Smooth muscle cell (in vitro differentiated cells): Measurements from ENCODE around the gene SERPINI2. TPM values are rescaled to one million over a fixed set of nuclear protein-coding genes. Genes with fewer than 3 reads are reported as not detected.

Experiments
- DNase-seq: peaks from one replicate; lab custom pipeline; 2025; ENCODE audit not compliant: unreplicated experiment; lab: John Stamatoyannopoulos, UW
- H2AFZ ChIP-seq: fragments of 200-600 bp; sonication (generic); 2 replicates; pipeline ENCODE4 v1.6.0; 2016; ENCODE audit warnings: antibody characterized with exemption, low read depth, mild to moderate bottlenecking
- H3F3A ChIP-seq: fragments of 200-600 bp; sonication (generic); 2 replicates; pipeline ENCODE4 v1.6.0; 2017; ENCODE audit warnings: antibody characterized with exemption, low read depth
- H3K27ac ChIP-seq: fragments of 200-600 bp; sonication (generic); 2 replicates; pipeline ENCODE4 v1.5.1; 2016; ENCODE audit warnings: low read depth, mild to moderate bottlenecking
- H3K27me3 ChIP-seq: fragments of 200-600 bp; sonication (generic); 2 replicates; pipeline ENCODE4 v1.6.1; 2016; ENCODE audit warnings: low read depth, mild to moderate bottlenecking
- H3K36me3 ChIP-seq: fragments of 200-600 bp; sonication (generic); 2 replicates; pipeline ENCODE4 v1.5.1; 2016; ENCODE audit warnings: low read depth
- H3K4me1 ChIP-seq: fragments of 200-600 bp; sonication (generic); 2 replicates; pipeline ENCODE4 v1.5.1; 2016; ENCODE audit warnings: low read depth
- H3K4me2 ChIP-seq: fragments of 200-600 bp; sonication (generic); 2 replicates; pipeline ENCODE4 v1.6.0; 2016; ENCODE audit warnings: mild to moderate bottlenecking
- H3K4me3 ChIP-seq: fragments of 200-600 bp; sonication (generic); 2 replicates; pipeline ENCODE4 v1.5.1; 2016; ENCODE audit warnings: mild to moderate bottlenecking
- H3K79me2 ChIP-seq: fragments of 200-600 bp; sonication (generic); 2 replicates; pipeline ENCODE4 v1.6.0; 2016; ENCODE audit warnings: low read depth, mild to moderate bottlenecking
- H3K9ac ChIP-seq: fragments of 200-600 bp; sonication (generic); 2 replicates; pipeline ENCODE4 v1.6.0; 2016; ENCODE audit warnings: low read depth
- H3K9me3 ChIP-seq: fragments of 200-600 bp; sonication (generic); replicated peaks from 2 replicates; pipeline ENCODE4 v1.5.1; 2016; ENCODE audit warnings: low read depth
- H4K20me1 ChIP-seq: fragments of 200-600 bp; sonication (generic); 2 replicates; pipeline ENCODE4 v1.6.0; 2016; ENCODE audit warnings: low read depth
- CTCF ChIP-seq: fragments of 200-600 bp; sonication (generic); IDR thresholded peaks from 2 replicates; pipeline ENCODE4 v1.5.1; 2017; ENCODE audit warnings: borderline replicate concordance, mild to moderate bottlenecking, antibody characterized with exemption; ENCODE audit not compliant: insufficient read depth, poor library complexity, severe bottlenecking
- WGBS: methylation state at CpG from one replicate; pipeline ENCODE4 v1.1.7; 2016; ENCODE audit warnings: low lambda C conversion rate; 5-methylcytosine and 5-hydroxymethylcytosine counted together
- polyA plus RNA-seq: library from polyadenylated mRNA; unstranded; fragments of >200 nt; fragmentation: Nextera tagmentation; extraction: Ambion mirVana; gene quantifications from 2 replicates; pipeline ENCODE4 v1.2.1, GENCODE V29; 2016
- total RNA-seq: library from RNA; depleted of rRNA; stranded (reverse); fragments of >200 nt; gene quantifications from 2 replicates; pipeline ENCODE4 v1.2.3, GENCODE V29; 2014

SERPINI2 gene
- total RNA-seq (not detected in 2 replicates), polyA plus RNA-seq (not detected in 2 replicates)

GRCh38 chr3:167473863-167474262 lies at the start of gene SERPINI2:
TSS of gene SERPINI2 (minus strand) at chr3:167474042. CDS start at chr3:167471834, 2,208 bp downstream.
- WGBS: 76% methylated on average over 4 of the region's 4 CpGs
- Histone ChIP-seq H3F3A (no peaks in the 10 kb centered on the region), H3K4me2 (no peak within 1 kb of the TSS), H3K79me2 (no peaks in the 10 kb centered on the region), H3K9ac (no peak within 1 kb of the TSS), H4K20me1 (no peaks in the 10 kb centered on the region), H3K36me3 (no peaks in the 10 kb centered on the region), H3K9me3 (no peaks in the 10 kb centered on the region), H3K27ac (no peak within 1 kb of the TSS), H2AFZ (no peak within 1 kb of the TSS), H3K4me1 (no peaks in the 10 kb centered on the region), H3K27me3 (no peaks in the 10 kb centered on the region), H3K4me3 (no peak within 1 kb of the TSS)
- DNase-seq: no peak
- TF ChIP-seq CTCF: no peak

GRCh38 chr3:167521006-167521355 lies 47.1 kb upstream of the SERPINI2 start:
- no peaks in the 10 kb centered on the region for H3K36me3 ChIP-seq
- no peak for DNase-seq
- H3F3A ChIP-seq: no peaks in the 10 kb centered on the region
- no peak overlapping the region for H3K27ac ChIP-seq
- H3K4me2 ChIP-seq: no peak overlapping the region
- H3K4me3 ChIP-seq: no peak overlapping the region
- H3K4me1 ChIP-seq: no peaks in the 10 kb centered on the region
- no peak overlapping the region for H3K9ac ChIP-seq
- H3K27me3 ChIP-seq: no peaks in the 10 kb centered on the region
- no peaks in the 10 kb centered on the region for H3K9me3 ChIP-seq
- no peaks in the 10 kb centered on the region for H3K79me2 ChIP-seq
- H4K20me1 ChIP-seq: no peaks in the 10 kb centered on the region
- no peak overlapping the region for H2AFZ ChIP-seq
- TF ChIP-seq CTCF: no peak

GRCh38 chr3:167520266-167521005 lies 46.6 kb upstream of the SERPINI2 start:
- no peaks in the 10 kb centered on the region for H3F3A ChIP-seq
- H3K9ac ChIP-seq: no peak overlapping the region

More at GRCh38 chr3:167520266-167521005, 46.6 kb upstream of the SERPINI2 start:
- H3K79me2 ChIP-seq: no peaks in the 10 kb centered on the region
- no peaks in the 10 kb centered on the region for H3K4me1 ChIP-seq
- H3K4me3 ChIP-seq: no peak overlapping the region
- no peaks in the 10 kb centered on the region for H3K9me3 ChIP-seq
- no peak overlapping the region for H2AFZ ChIP-seq
- H4K20me1 ChIP-seq: no peaks in the 10 kb centered on the region
- H3K27ac ChIP-seq: no peak overlapping the region
- no peak for DNase-seq
- H3K27me3 ChIP-seq: no peaks in the 10 kb centered on the region
- WGBS: 91% methylated on average over 2 of the region's 2 CpGs
- no peak overlapping the region for H3K4me2 ChIP-seq
- no peak for TF ChIP-seq CTCF
- no peaks in the 10 kb centered on the region for H3K36me3 ChIP-seq
